Activated CD8-positive, alpha-beta memory T cell treated with anti-CD3 and anti-CD28 coated beads for 48 hours (primary cell): Measurements from ENCODE around the gene FAM219A.
A peak's percentile ranks its signal among the peaks of the same experiment; 100 is the strongest.

ENCODE experiments used
- DNase-seq, 3 experiments: peaks; one replicate each; pipeline ENCODE4 v3.0.0-alpha.2; 2020; ENCODE audit warnings: low read depth in 2 of 3, low spot score in 2 of 3

The FAM219A gene

GRCh38 chr9:34458013-34458958 is at the start of gene FAM219A, which contains the start of gene DNAI1:
Gene FAM219A, minus strand, starts transcription at chr9:34458570. Its CDS starts 307 bp downstream, at chr9:34458263.
Gene DNAI1, plus strand, starts transcription at chr9:34458805. Its CDS starts 201 bp downstream, at chr9:34459006.
- DNase-seq = peak; percentile 87 to 98 (median 92)

GRCh38 chr9:34507966-34508365 is 49.6 kb upstream of the FAM219A start:
- no peak for DNase-seq

GRCh38 chr9:34507556-34507955 is 49.2 kb upstream of the FAM219A start:
- no peak for DNase-seq

- DNase-seq = no peak
Measured at GRCh38 chr9:34506623-34507022, 48.3 kb upstream of the FAM219A start.

GRCh38 chr9:34505370-34506120 is 47.2 kb upstream of the FAM219A start:
- no peak for DNase-seq

GRCh38 chr9:34503406-34503805 is 45.0 kb upstream of the FAM219A start:
- DNase-seq = no peak

- DNase-seq = no peak
Measured at GRCh38 chr9:34502891-34503290, 44.5 kb upstream of the FAM219A start.

GRCh38 chr9:34502471-34502870 is 44.1 kb upstream of the FAM219A start:
- no peak for DNase-seq

- DNase-seq = no peak
Measured at GRCh38 chr9:34501889-34502425, 43.6 kb upstream of the FAM219A start.

GRCh38 chr9:34501372-34501771 is 43.0 kb upstream of the FAM219A start:
- DNase-seq = no peak

GRCh38 chr9:34500623-34501267 is 42.4 kb upstream of the FAM219A start:
- DNase-seq = peak; percentile 35 to 80 (median 61)

- no peak for DNase-seq
Measured at GRCh38 chr9:34499076-34499475, 40.7 kb upstream of the FAM219A start.

GRCh38 chr9:34498553-34498952 is 40.2 kb upstream of the FAM219A start:
- no peak for DNase-seq

GRCh38 chr9:34496149-34496712 is 37.9 kb upstream of the FAM219A start:
- DNase-seq = no peak

GRCh38 chr9:34493972-34494535 is 35.7 kb upstream of the FAM219A start:
- DNase-seq = no peak

GRCh38 chr9:34492051-34492450 is 33.7 kb upstream of the FAM219A start:
- no peak for DNase-seq

- DNase-seq = no peak
Measured at GRCh38 chr9:34491596-34491995, 33.2 kb upstream of the FAM219A start.

- no peak for DNase-seq
Measured at GRCh38 chr9:34490760-34491159, 32.4 kb upstream of the FAM219A start.

- no peak for DNase-seq
Measured at GRCh38 chr9:34490360-34490759, 32.0 kb upstream of the FAM219A start.

GRCh38 chr9:34486572-34486971 is 28.2 kb upstream of the FAM219A start:
- no peak for DNase-seq
